Panc1 (cell line): ENCODE results near the gene AKAP13. TPM values are rescaled to one million over a fixed set of nuclear protein-coding genes. Genes with fewer than 3 reads are reported as not detected.

ENCODE experiments used
- ATAC-seq: fragments of 200-7000 bp; cut with Tn5 transposase; 2 replicates; pipeline ENCODE4 v1.9.1; 2020; ENCODE audit warnings: mild to moderate bottlenecking, moderate library complexity
- BruUV-seq: library from RNA; stranded (reverse); fragments of 400-500 nt; replicated peaks from 2 replicates; lab custom pipeline; 2021; lab: Mats Ljungman, UMichigan
- CTCF ChIA-PET: fragments of 300-600 bp; sonication (Branson Sonifier 250); formaldehyde crosslinking; loops from one replicate; lab custom pipeline; 2022; ENCODE audit warnings: antibody characterized with exemption; lab: Charles Lee
- POLR2A ChIA-PET: fragments of 300-600 bp; sonication (Branson Sonifier 250); formaldehyde crosslinking; loops from one replicate; lab custom pipeline; 2022; ENCODE audit warnings: antibody characterized with exemption; lab: Charles Lee
- DNase-seq: peaks from one replicate; pipeline ENCODE4 v3.0.0-alpha.2; 2010; ENCODE audit warnings: low read depth, low spot score
- H3K27ac ChIP-seq: 2 replicates; pipeline ENCODE4 v1.5.1; 2011; ENCODE audit warnings: mild to moderate bottlenecking, low read length, inconsistent platforms
- H3K27me3 ChIP-seq: fragments of 200-500 bp; sonication (Bioruptor generic); 2 replicates; pipeline ENCODE4 v1.6.0; 2014; ENCODE audit warnings: low read length, inconsistent platforms; ENCODE audit not compliant: control insufficient read depth, insufficient read depth
- H3K36me3 ChIP-seq: fragments of 200-500 bp; sonication (Bioruptor generic); 2 replicates; pipeline ENCODE4 v1.5.1; 2014; ENCODE audit warnings: inconsistent platforms, mild to moderate bottlenecking, low read length, moderate library complexity; ENCODE audit not compliant: control insufficient read depth, insufficient read depth
- H3K4me1 ChIP-seq: 2 replicates; pipeline ENCODE4 v1.5.1; 2011; ENCODE audit warnings: inconsistent platforms, mild to moderate bottlenecking, low read length, moderate library complexity; ENCODE audit not compliant: control insufficient read depth, insufficient read depth
- H3K4me3 ChIP-seq, 2 experiments: 2 replicates each; pipeline ENCODE4 v1.5.1; 2011 to 2012; ENCODE audit warnings: low read depth in 2 of 2, low read length in 2 of 2, mild to moderate bottlenecking in 2 of 2, inconsistent platforms in 1 of 2, moderate library complexity in 1 of 2
- H3K9me3 ChIP-seq: fragments of 200-500 bp; sonication (Bioruptor generic); 2 replicates; pipeline ENCODE4 v1.5.1; 2014; ENCODE audit warnings: low read depth, mild to moderate bottlenecking, inconsistent platforms, low read length, moderate library complexity; ENCODE audit not compliant: control insufficient read depth, insufficient read depth
- CTCF ChIP-seq: fragments of 450-650 bp; IDR thresholded peaks from 2 replicates; pipeline ENCODE4 v1.5.1; 2017; ENCODE audit warnings: mild to moderate bottlenecking
- POLR2AphosphoS5 ChIP-seq: IDR thresholded peaks from 2 replicates; pipeline ENCODE4 v1.6.1; 2012; ENCODE audit warnings: mild to moderate bottlenecking, low read depth, low read length, moderate library complexity
- REST ChIP-seq, 2 experiments: IDR thresholded peaks; 2 replicates each; pipeline ENCODE4 v1.6.1; 2011 to 2012; ENCODE audit warnings: low read depth in 2 of 2, control low read depth in 1 of 2, low read length in 1 of 2, mild to moderate bottlenecking in 1 of 2, moderate library complexity in 1 of 2; ENCODE audit not compliant: insufficient read depth in 1 of 2
- SIN3A ChIP-seq: IDR thresholded peaks from 2 replicates; pipeline ENCODE4 v1.6.1; 2012; ENCODE audit warnings: low read depth, mild to moderate bottlenecking, low read length, moderate library complexity, borderline replicate concordance; ENCODE audit not compliant: insufficient read depth
- TCF7L2 ChIP-seq: IDR thresholded peaks from 2 replicates; pipeline ENCODE4 v1.6.1; 2011; ENCODE audit warnings: mild to moderate bottlenecking, low read depth, low read length, inconsistent platforms
- in situ Hi-C: cut with HindIII; loops from 2 replicates; pipeline ENCODE4 v1.10.0; 2016; ENCODE audit warnings: low sequenced_read_pairs, low pct_unique_long_range_greater_than_20kb
- intact Hi-C: fragments of 100-400 bp; cut with micrococcal nuclease; formaldehyde crosslinking; loops from one replicate; pipeline ENCODE4 v1.10.0; 2022; ENCODE audit not compliant: unreplicated experiment
- total RNA-seq: library from RNA; stranded (reverse); gene quantifications from one replicate; pipeline ENCODE4 v1.2.1, GENCODE V29; 2021; ENCODE audit not compliant: unreplicated experiment

Gene AKAP13
- total RNA-seq, 1 experiment from 2014 or later = 94.2 TPM

- BruUV-seq = no TSS peak
- POLR2A ChIA-PET = interaction anchor here (0.6 kb wide), 1 partner anchor 30 kb away, joined by 10 read pairs; no protein-coding TSS in a partner anchor
- Histone ChIP-seq H3K9me3 (no peaks in the 10 kb centered on the region), H3K4me1 (no peaks in the 10 kb centered on the region), H3K27ac (no peak overlapping the region), H3K27me3 (no peaks in the 10 kb centered on the region), H3K4me3 (no peak overlapping the region), H3K36me3 (peaks cover 8% of the 10 kb centered on the region)
- TF ChIP-seq SIN3A = no peak
- DNase-seq = no peak
- ATAC-seq = no peak
- intact Hi-C loops = no loop called here
- CTCF ChIA-PET = no interaction called here
- in situ Hi-C loops = no loop called here
These were observed 276.7 kb downstream of the AKAP13 start for GRCh38 chr15:85657132-85657531.

DNA sequence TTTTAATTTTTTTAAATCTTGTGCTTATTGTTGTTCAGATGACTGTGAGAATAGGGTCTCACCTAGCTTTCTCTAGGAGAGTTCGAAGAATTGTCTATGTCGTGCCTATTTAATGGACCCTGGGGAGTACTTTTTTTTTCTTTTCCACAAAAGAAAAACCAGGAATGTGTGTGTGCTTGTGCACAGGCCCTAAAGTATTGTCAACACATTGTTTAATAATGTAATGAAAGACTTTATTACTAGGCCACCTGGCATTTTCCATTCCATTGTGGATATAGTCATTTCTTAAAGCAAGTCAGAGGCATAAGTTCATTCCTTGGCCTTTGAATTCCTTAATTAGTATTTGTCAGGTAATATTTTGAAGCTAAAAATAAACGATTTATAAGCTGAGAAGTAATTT, 278.4 kb downstream of the AKAP13 start:
- BruUV-seq = no TSS peak
- CTCF ChIA-PET = no interaction called here

More for the DNA sequence above, 278.4 kb downstream of the AKAP13 start:
- in situ Hi-C loops (no loop called here), intact Hi-C loops (no loop called here)
- no peaks in the 10 kb centered on the region for H3K4me1 ChIP-seq
- H3K27ac ChIP-seq = no peak overlapping the region
- H3K27me3 ChIP-seq = no peaks in the 10 kb centered on the region
- peaks cover 10% of the 10 kb centered on the region for H3K36me3 ChIP-seq
- POLR2A ChIA-PET = no interaction called here
- DNase-seq (no peak), ATAC-seq (no peak)
- no peak overlapping the region for H3K4me3 ChIP-seq
- TF ChIP-seq SIN3A = no peak
- TF ChIP-seq TCF7L2 = no peak
- TF ChIP-seq CTCF = no peak
- TF ChIP-seq REST (IDR thresholded peaks at IDR 0.05; ENCODE audit: insufficient read depth in 1 of 2, low read depth in 2 of 2, low read length in 1 of 2) = no peak
- no peak for TF ChIP-seq POLR2AphosphoS5
- no peaks in the 10 kb centered on the region for H3K9me3 ChIP-seq
